GM23338 (cell line): Measurements from ENCODE around the gene NCS1.

ENCODE experiments used
- CREB1 ChIP-seq: fragments of 250-450 bp; sonication (Bioruptor Pico); IDR thresholded peaks from 2 replicates; pipeline ENCODE4 v1.5.0; 2020; ENCODE audit warnings: low read depth, mild to moderate bottlenecking, moderate library complexity
- CTCF ChIP-seq, 2 experiments: fragments of 200-600 bp in 1 of 2; sonication (generic) in 1 of 2; conservative IDR thresholded peaks; 2 replicates each; pipeline versions ENCODE4 v1.5.1 to v1.6.1; 2016 to 2017; ENCODE audit warnings: antibody characterized with exemption in 2 of 2, low read depth in 2 of 2, mild to moderate bottlenecking in 2 of 2, moderate library complexity in 1 of 2
- EZH2 ChIP-seq: fragments of 200-600 bp; sonication (generic); IDR thresholded peaks from one replicate; pipeline ENCODE4 v1.8.0; 2017; ENCODE audit warnings: antibody characterized with exemption, mild to moderate bottlenecking, low read depth; ENCODE audit not compliant: unreplicated experiment
- EZH2phosphoT487 ChIP-seq: fragments of 200-600 bp; sonication (generic); IDR thresholded peaks from one replicate; pipeline ENCODE4 v1.8.1; 2018; ENCODE audit warnings: antibody characterized with exemption; ENCODE audit not compliant: unreplicated experiment
- POLR2AphosphoS5 ChIP-seq: IDR thresholded peaks from 2 replicates; pipeline ENCODE4 v1.6.1; 2016; ENCODE audit warnings: antibody characterized with exemption, low read depth
- REST ChIP-seq: IDR thresholded peaks from one replicate; pipeline ENCODE4 v1.6.1; 2018; ENCODE audit warnings: antibody characterized with exemption; ENCODE audit not compliant: unreplicated experiment
- ZNF114 ChIP-seq: fragments of 250-450 bp; sonication (Bioruptor Pico); IDR thresholded peaks from 2 replicates; pipeline ENCODE4 v1.5.0; 2020; ENCODE audit warnings: mild to moderate bottlenecking, moderate library complexity
- TF ChIP-seq, protein P1 (sequence below): fragments of 250-450 bp; sonication (Bioruptor Pico); IDR thresholded peaks from 2 replicates; pipeline ENCODE4 v1.5.0; 2020; ENCODE audit warnings: mild to moderate bottlenecking, moderate library complexity

DNA sequence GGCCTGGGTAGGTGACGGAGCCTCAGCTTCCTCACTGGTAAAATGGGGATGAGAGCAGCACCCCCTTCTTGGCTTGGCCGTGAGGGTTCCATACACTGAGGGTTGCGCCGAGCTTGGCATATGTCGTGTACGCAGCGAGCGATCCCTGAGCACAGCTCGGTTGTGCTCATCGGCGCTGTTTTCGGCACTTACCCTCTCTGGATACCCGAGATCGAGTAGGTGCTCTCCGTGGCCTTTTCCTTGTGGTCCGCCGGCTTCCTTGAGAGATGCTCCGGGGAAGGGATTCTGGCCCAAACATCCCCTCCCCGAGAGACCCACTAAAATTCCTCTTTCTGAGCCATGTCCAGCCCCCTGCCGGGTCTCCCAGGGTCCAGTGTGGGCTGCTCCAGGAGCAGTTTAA is 53.4 kb downstream of the NCS1 start:
- TF ChIP-seq CTCF (conservative IDR thresholded peaks at IDR 0.05; ENCODE audit: low read depth in 2 of 2): no peak
- TF ChIP-seq POLR2AphosphoS5: no peak
- TF ChIP-seq CREB1: no peak
- TF ChIP-seq EZH2phosphoT487: no peak
- TF ChIP-seq, protein P1, sequence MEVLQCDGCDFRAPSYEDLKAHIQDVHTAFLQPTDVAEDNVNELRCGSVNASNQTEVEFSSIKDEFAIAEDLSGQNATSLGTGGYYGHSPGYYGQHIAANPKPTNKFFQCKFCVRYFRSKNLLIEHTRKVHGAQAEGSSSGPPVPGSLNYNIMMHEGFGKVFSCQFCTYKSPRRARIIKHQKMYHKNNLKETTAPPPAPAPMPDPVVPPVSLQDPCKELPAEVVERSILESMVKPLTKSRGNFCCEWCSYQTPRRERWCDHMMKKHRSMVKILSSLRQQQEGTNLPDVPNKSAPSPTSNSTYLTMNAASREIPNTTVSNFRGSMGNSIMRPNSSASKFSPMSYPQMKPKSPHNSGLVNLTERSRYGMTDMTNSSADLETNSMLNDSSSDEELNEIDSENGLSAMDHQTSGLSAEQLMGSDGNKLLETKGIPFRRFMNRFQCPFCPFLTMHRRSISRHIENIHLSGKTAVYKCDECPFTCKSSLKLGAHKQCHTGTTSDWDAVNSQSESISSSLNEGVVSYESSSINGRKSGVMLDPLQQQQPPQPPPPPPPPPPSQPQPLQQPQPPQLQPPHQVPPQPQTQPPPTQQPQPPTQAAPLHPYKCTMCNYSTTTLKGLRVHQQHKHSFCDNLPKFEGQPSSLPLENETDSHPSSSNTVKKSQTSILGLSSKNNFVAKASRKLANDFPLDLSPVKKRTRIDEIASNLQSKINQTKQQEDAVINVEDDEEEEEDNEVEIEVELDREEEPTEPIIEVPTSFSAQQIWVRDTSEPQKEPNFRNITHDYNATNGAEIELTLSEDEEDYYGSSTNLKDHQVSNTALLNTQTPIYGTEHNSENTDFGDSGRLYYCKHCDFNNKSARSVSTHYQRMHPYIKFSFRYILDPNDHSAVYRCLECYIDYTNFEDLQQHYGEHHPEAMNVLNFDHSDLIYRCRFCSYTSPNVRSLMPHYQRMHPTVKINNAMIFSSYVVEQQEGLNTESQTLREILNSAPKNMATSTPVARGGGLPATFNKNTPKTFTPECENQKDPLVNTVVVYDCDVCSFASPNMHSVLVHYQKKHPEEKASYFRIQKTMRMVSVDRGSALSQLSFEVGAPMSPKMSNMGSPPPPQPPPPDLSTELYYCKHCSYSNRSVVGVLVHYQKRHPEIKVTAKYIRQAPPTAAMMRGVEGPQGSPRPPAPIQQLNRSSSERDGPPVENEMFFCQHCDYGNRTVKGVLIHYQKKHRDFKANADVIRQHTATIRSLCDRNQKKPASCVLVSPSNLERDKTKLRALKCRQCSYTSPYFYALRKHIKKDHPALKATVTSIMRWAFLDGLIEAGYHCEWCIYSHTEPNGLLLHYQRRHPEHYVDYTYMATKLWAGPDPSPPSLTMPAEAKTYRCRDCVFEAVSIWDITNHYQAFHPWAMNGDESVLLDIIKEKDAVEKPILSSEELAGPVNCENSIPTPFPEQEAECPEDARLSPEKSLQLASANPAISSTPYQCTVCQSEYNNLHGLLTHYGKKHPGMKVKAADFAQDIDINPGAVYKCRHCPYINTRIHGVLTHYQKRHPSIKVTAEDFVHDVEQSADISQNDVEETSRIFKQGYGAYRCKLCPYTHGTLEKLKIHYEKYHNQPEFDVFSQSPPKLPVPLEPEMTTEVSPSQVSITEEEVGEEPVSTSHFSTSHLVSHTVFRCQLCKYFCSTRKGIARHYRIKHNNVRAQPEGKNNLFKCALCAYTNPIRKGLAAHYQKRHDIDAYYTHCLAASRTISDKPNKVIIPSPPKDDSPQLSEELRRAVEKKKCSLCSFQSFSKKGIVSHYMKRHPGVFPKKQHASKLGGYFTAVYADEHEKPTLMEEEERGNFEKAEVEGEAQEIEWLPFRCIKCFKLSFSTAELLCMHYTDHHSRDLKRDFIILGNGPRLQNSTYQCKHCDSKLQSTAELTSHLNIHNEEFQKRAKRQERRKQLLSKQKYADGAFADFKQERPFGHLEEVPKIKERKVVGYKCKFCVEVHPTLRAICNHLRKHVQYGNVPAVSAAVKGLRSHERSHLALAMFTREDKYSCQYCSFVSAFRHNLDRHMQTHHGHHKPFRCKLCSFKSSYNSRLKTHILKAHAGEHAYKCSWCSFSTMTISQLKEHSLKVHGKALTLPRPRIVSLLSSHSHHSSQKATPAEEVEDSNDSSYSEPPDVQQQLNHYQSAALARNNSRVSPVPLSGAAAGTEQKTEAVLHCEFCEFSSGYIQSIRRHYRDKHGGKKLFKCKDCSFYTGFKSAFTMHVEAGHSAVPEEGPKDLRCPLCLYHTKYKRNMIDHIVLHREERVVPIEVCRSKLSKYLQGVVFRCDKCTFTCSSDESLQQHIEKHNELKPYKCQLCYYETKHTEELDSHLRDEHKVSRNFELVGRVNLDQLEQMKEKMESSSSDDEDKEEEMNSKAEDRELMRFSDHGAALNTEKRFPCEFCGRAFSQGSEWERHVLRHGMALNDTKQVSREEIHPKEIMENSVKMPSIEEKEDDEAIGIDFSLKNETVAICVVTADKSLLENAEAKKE (CRISPR knock-in tag): no peak
- no peak for TF ChIP-seq REST
- no peak for TF ChIP-seq EZH2
- no peak for TF ChIP-seq ZNF114
